ENCODE data around the gene WFDC6.
A peak's percentile ranks its signal among the peaks of the same experiment; 100 is the strongest.

Gene WFDC6

GRCh38 chr20:45495501-45495941 lies 43.8 kb downstream of the WFDC6 start (continued):
- no peak for TF ChIP-seq ELK4 (IDR thresholded peaks at IDR 0.05; ENCODE audit: borderline replicate concordance, low read depth, low read length)
- no peak for TF ChIP-seq ZNF19 (tag by site-specific recombination; IDR thresholded peaks at IDR 0.05; ENCODE audit: low read depth)
- no peak for TF ChIP-seq ZNF311 (tag by site-specific recombination; IDR thresholded peaks at IDR 0.05; ENCODE audit: borderline replicate concordance)

GRCh38 chr20:45489083-45489531 lies 50.2 kb downstream of the WFDC6 start:
- Histone ChIP-seq H3K27ac (ENCODE audit: extremely low read depth, low read depth, low read length) (no peak overlapping the region), H3K4me3 (ENCODE audit: low read depth, low read length) (no peak overlapping the region), H3K36me3 (ENCODE audit: control insufficient read depth in 2 of 2, insufficient read depth in 1 of 2, low read length in 2 of 2) (no peaks in the 10 kb centered on the region), H3K9me3 (ENCODE audit: control insufficient read depth, insufficient read depth, low read depth, low read length) (no peaks in the 10 kb centered on the region), H3K4me1 (ENCODE audit: control insufficient read depth, insufficient read depth, low read length) (no peaks in the 10 kb centered on the region)
- ChIA-PET CTCF (no interaction called here), POLR2A (no interaction called here)
- TF ChIP-seq ZNF530 (tag by site-specific recombination; IDR thresholded peaks at IDR 0.05; ENCODE audit: low read depth) (no peak), ZNF132 (tag by site-specific recombination; IDR thresholded peaks at IDR 0.05; ENCODE audit: borderline replicate concordance) (no peak), PRDM2 (tag by site-specific recombination; IDR thresholded peaks at IDR 0.05; ENCODE audit: borderline replicate concordance) (no peak), SP7 (tag by site-specific recombination; IDR thresholded peaks at IDR 0.05) (no peak), KLF7 (tag by site-specific recombination; IDR thresholded peaks at IDR 0.05; ENCODE audit: borderline replicate concordance) (no peak), ZFHX2 (tag by site-specific recombination; conservative IDR thresholded peaks at IDR 0.05) (no peak), ZNF48 (tag by site-specific recombination; IDR thresholded peaks at IDR 0.05) (no peak), ZNF580 (tag by site-specific recombination; IDR thresholded peaks at IDR 0.05) (no peak), ZNF701 (tag by site-specific recombination; IDR thresholded peaks at IDR 0.05) (no peak), ZNF792 (tag by site-specific recombination; IDR thresholded peaks at IDR 0.05) (no peak), ZNF660 (tag by site-specific recombination; IDR thresholded peaks at IDR 0.05) (no peak)

- Histone ChIP-seq H3K4me3 (ENCODE audit: low read depth, low read length) (no peak overlapping the region), H3K36me3 (ENCODE audit: control insufficient read depth in 2 of 2, insufficient read depth in 1 of 2, low read length in 2 of 2) (no peaks in the 10 kb centered on the region), H3K4me1 (ENCODE audit: control insufficient read depth, insufficient read depth, low read length) (no peaks in the 10 kb centered on the region), H3K9me3 (ENCODE audit: control insufficient read depth, insufficient read depth, low read depth, low read length) (no peaks in the 10 kb centered on the region), H3K27ac (ENCODE audit: extremely low read depth, low read depth, low read length) (no peak overlapping the region)
- ChIA-PET POLR2A (no interaction called here), CTCF (interaction anchor here (0.7 to 0.9 kb wide), 2 partner anchors 15 to 27 kb away, joined by 3 read pairs; no protein-coding TSS in a partner anchor)
- TF ChIP-seq ZNF654 (tag by site-specific recombination; IDR thresholded peaks at IDR 0.05; ENCODE audit: low read depth) (0 out of 2 replicates have a peak, but pooled peaks have one; percentile 5), ZNF280D (tag by site-specific recombination; IDR thresholded peaks at IDR 0.05) (no peak), ZNF677 (tag by site-specific recombination; IDR thresholded peaks at IDR 0.05) (no peak), ZFHX2 (tag by site-specific recombination; conservative IDR thresholded peaks at IDR 0.05) (peak; percentile 79)
These were observed 52.0 kb downstream of the WFDC6 start for GRCh38 chr20:45487231-45487635.
